Measurements from ENCODE around the gene ACTRT2.
A peak's percentile ranks its signal among the peaks of the same experiment; 100 is the strongest.

ACTRT2 gene

GRCh38 chr1:3068564-3069431 is 47.5 kb downstream of the ACTRT2 start, which contains the start of gene PRDM16:
TSS of gene PRDM16 (plus strand) at chr1:3069203. CDS start at chr1:3069260, 57 bp downstream.
- ChIA-PET POLR2A (no interaction called here), CTCF (interaction anchor here (1.7 kb wide), 1 partner anchor 354 kb away, joined by 5 read pairs; no protein-coding TSS in a partner anchor)
- no peak for TF ChIP-seq CTCF (IDR thresholded peaks at IDR 0.05; ENCODE audit: insufficient read depth, low read length, missing control alignments)
- H3K4me3 ChIP-seq (ENCODE audit: low read depth, low read length): peak within 1 kb of the TSS; percentile 55
- no peak for DNase-seq (ENCODE audit: low read depth, low spot score)

GRCh38 chr1:3069491-3070308 is 48.4 kb downstream of the ACTRT2 start:
- H3K4me3 ChIP-seq (ENCODE audit: low read depth, low read length): peak overlapping the region; percentile 55
- CTCF ChIA-PET: interaction anchor here (1.2 to 1.7 kb wide), 2 partner anchors 340 to 354 kb away, joined by 4 to 5 read pairs; no protein-coding TSS in a partner anchor
- TF ChIP-seq CTCF (IDR thresholded peaks at IDR 0.05; ENCODE audit: insufficient read depth, low read length, missing control alignments): peak; percentile 15
- POLR2A ChIA-PET: no interaction called here
- DNase-seq (ENCODE audit: low read depth, low spot score): no peak

GRCh38 chr1:3070309-3070643 is 49.0 kb downstream of the ACTRT2 start:
- ChIA-PET POLR2A (no interaction called here), CTCF (interaction anchor here (1.2 to 1.7 kb wide), 2 partner anchors 340 to 353 kb away, joined by 4 to 5 read pairs; no protein-coding TSS in a partner anchor)
- no peak for TF ChIP-seq CTCF (IDR thresholded peaks at IDR 0.05; ENCODE audit: insufficient read depth, low read length, missing control alignments)
- no peak for DNase-seq (ENCODE audit: low read depth, low spot score)
- H3K4me3 ChIP-seq (ENCODE audit: low read depth, low read length): peak overlapping the region; percentile 55

GRCh38 chr1:3070644-3071564 is 49.6 kb downstream of the ACTRT2 start:
- ChIA-PET POLR2A (no interaction called here), CTCF (interaction anchor here (1.2 to 1.7 kb wide), 2 partner anchors 339 to 352 kb away, joined by 4 to 5 read pairs; no protein-coding TSS in a partner anchor)
- H3K4me3 ChIP-seq (ENCODE audit: low read depth, low read length): peak overlapping the region; percentile 1
- no peak for TF ChIP-seq CTCF (IDR thresholded peaks at IDR 0.05; ENCODE audit: insufficient read depth, low read length, missing control alignments)
- no peak for DNase-seq (ENCODE audit: low read depth, low spot score)

- CTCF ChIA-PET: no interaction called here
- no peak for TF ChIP-seq CTCF (IDR thresholded peaks at IDR 0.05; ENCODE audit: insufficient read depth, low read length, missing control alignments)
- no peak for DNase-seq (ENCODE audit: low read depth, low spot score)
- POLR2A ChIA-PET: no interaction called here
- no peak overlapping the region for H3K4me3 ChIP-seq (ENCODE audit: low read depth, low read length)
Observed at GRCh38 chr1:3071565-3072390, 50.5 kb downstream of the ACTRT2 start.
